GM19193 (cell line): ENCODE measurements around the gene PTPN14.

Source experiments
- POLR2A ChIP-seq: IDR thresholded peaks from 4 replicates; pipeline ENCODE4 v1.6.1; 2011; ENCODE audit not compliant: insufficient read depth, insufficient read length; ENCODE audit errors: extremely low read depth

PTPN14 gene

GRCh38 chr1:214537872-214538473, 13.4 kb downstream of the PTPN14 start:
- TF ChIP-seq POLR2A: no peak

GRCh38 chr1:214537219-214537618, 14.2 kb downstream of the PTPN14 start:
- TF ChIP-seq POLR2A: no peak

DNA sequence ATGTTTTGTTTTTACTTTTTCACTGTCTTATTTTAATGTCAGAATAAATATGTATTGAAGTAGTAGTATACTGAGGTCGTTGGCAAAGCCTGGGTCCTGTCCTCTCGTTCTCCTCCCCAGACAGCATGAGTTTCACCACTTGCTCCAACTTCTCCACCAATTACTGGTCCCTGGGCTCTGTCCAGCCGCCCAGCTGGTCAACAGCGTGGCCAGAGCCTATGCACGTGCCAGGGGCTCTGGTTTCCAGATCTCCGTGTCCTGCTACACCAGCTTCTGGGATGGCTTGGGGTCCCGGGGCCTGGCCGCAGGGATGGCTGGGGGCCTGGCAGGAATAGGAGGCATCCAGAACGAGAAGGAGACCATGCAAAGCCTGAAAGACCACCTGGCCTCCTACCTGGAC, 19.3 kb downstream of the PTPN14 start:
- TF ChIP-seq POLR2A: no peak

GRCh38 chr1:214525535-214526019, 25.8 kb downstream of the PTPN14 start:
- TF ChIP-seq POLR2A: no peak

DNA sequence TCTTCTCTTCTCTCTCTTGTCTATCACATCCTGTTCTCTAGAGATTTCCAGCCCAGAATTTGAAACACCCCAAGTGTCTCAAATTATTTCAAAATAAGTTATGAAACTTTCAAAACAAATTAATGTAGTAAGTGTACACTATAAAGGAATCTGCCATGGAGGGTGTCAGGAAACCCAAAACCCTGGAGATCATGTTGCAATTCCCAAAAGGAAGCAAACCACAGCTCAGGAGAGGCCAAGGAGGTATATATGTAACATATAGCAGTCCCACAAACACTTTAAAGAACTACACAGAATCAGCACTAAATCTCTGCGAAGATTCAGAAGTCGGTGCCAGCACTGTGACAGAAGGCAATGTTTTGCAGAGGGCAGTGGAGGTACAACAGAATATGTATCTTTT, 26.6 kb downstream of the PTPN14 start:
- TF ChIP-seq POLR2A: no peak

GRCh38 chr1:214523124-214523824, 28.1 kb downstream of the PTPN14 start:
- TF ChIP-seq POLR2A: no peak

GRCh38 chr1:214520544-214521165, 30.7 kb downstream of the PTPN14 start:
- TF ChIP-seq POLR2A: no peak

- TF ChIP-seq POLR2A: no peak
Observed at GRCh38 chr1:214518361-214518760, 33.0 kb downstream of the PTPN14 start.

- no peak for TF ChIP-seq POLR2A
Observed at GRCh38 chr1:214516434-214517326, 34.7 kb downstream of the PTPN14 start.

DNA sequence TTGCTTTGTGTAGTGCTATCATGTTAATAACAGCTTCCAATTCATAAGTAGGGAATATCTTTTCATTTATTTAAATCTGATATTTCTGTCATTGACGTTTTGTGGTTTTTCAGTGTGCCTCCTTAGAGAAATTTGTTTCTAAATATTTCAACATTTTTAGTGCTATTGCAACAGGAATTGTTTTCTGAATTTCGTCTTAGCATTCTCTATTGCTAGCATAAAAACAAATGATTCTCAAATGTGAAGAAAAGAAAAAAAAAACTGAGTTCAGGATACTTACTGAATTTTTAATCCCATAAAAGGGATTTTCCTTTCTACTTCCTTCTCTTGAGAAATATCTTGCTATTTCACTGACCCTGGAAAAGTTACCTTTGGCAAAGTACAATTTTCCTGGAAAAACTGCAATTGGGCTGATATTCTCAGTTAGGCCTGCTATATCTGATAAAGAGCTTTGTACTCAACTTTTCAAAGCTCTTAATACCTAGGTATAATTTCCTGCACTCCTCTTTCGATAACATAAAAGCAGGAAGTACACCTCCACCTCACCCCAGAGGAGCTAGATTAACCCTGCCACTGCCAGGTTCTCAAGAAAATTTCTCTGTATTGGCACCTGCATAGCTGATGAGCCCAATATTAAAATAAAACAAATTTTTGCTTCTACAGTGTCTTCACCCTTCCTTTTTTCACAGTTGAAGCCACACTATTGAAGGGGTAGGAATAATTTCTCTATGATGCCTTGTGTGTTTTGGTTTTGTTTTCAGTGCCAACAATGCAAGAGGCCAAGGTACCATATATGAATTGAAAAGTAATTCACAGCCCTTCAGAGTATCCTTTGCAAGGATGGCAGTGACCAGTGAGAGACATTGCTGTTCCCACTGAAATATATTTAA, 35.6 kb downstream of the PTPN14 start:
- no peak for TF ChIP-seq POLR2A

- no peak for TF ChIP-seq POLR2A
Observed at GRCh38 chr1:214514819-214515383, 36.5 kb downstream of the PTPN14 start.

- TF ChIP-seq POLR2A: no peak
Observed at GRCh38 chr1:214514032-214514818, 37.2 kb downstream of the PTPN14 start.

- TF ChIP-seq POLR2A: no peak
Observed at GRCh38 chr1:214513394-214513793, 38.0 kb downstream of the PTPN14 start.
